H1 (cell line): ENCODE measurements around the gene TMEM51. TPM values are rescaled to one million over a fixed set of nuclear protein-coding genes. Genes with fewer than 3 reads are reported as not detected.

Source experiments
- ASH2L ChIP-seq: fragments of 200-600, 300-600 bp; sonication (generic); IDR thresholded peaks from one replicate; pipeline ENCODE4 v1.7.1; 2017; ENCODE audit warnings: low read length
- EP300 ChIP-seq, 2 experiments: IDR thresholded peaks; 1 replicate in 1 of 2; 2 replicates in 1 of 2; pipeline ENCODE4 v1.6.1; 2011 to 2012; ENCODE audit warnings: low read depth in 2 of 2, low read length in 2 of 2, mild to moderate bottlenecking in 2 of 2, borderline replicate concordance in 1 of 2, inconsistent platforms in 1 of 2, moderate library complexity in 1 of 2
- FOSL1 ChIP-seq: IDR thresholded peaks from 2 replicates; pipeline ENCODE4 v1.6.1; 2011; ENCODE audit warnings: mild to moderate bottlenecking, low read depth, low read length, moderate library complexity; ENCODE audit not compliant: insufficient read depth
- HDAC6 ChIP-seq: IDR thresholded peaks from one replicate; pipeline ENCODE4 v1.7.1; 2012; ENCODE audit warnings: low read depth, mild to moderate bottlenecking, inconsistent platforms, low read length, moderate library complexity
- SP4 ChIP-seq: IDR thresholded peaks from 2 replicates; pipeline ENCODE4 v1.6.1; 2012; ENCODE audit warnings: low read length, inconsistent platforms
- SRF ChIP-seq: IDR thresholded peaks from 2 replicates; pipeline ENCODE4 v1.6.1; 2011; ENCODE audit warnings: mild to moderate bottlenecking, low read depth, low read length, moderate library complexity
- SUZ12 ChIP-seq: fragments of 200-600 bp; sonication (generic); IDR thresholded peaks from 2 replicates; pipeline ENCODE4 v1.6.1; 2012; ENCODE audit warnings: mild to moderate bottlenecking, inconsistent platforms, low read length, moderate library complexity, mixed read lengths
- TCF12 ChIP-seq: IDR thresholded peaks from 2 replicates; pipeline ENCODE4 v1.6.1; 2011; ENCODE audit warnings: low read depth, mild to moderate bottlenecking, low read length
- polyA plus RNA-seq, 7 experiments: library from polyadenylated mRNA; depleted of rRNA in 3 of 7; stranded (reverse) in 5 of 7; unstranded in 2 of 7; fragments of >200 nt in 5 of 7; fragments of 200-250 nt in 2 of 7; gene quantifications; 1 replicate in 5 of 7; 2 replicates in 1 of 7; 4 replicates in 1 of 7; pipeline versions ENCODE4 v1.2.1 to v1.2.3, GENCODE V29; 2011 to 2013; ENCODE audit warnings: missing spikeins in 2 of 7, mixed read lengths in 2 of 7
- total RNA-seq: library from RNA; stranded (reverse); fragmentation: NEBNext Ultra II Directional; extraction: Animal tissue kit (Norgen Biotek cat#: 25700); gene quantifications from 2 replicates; pipeline ENCODE4 v1.2.1, GENCODE V29; 2021
- TF ChIP-seq, protein P1 (sequence below): fragments of 300-600 bp; sonication (generic); IDR thresholded peaks from 2 replicates; pipeline ENCODE4 v1.7.1; 2012; ENCODE audit warnings: low read length, moderate library complexity, mild to moderate bottlenecking, inconsistent platforms; ENCODE audit not compliant: insufficient replicate concordance
- TF ChIP-seq, protein P2 (sequence below): IDR thresholded peaks from 2 replicates; pipeline ENCODE4 v1.6.1; 2012; ENCODE audit warnings: low read length, inconsistent platforms

Gene TMEM51
- total and polyA plus RNA-seq, 2 of the 8 experiments (the other 6 are each of a cell fraction or from before 2014, with no cell fraction given), result 9.9 to 10.7 TPM

DNA sequence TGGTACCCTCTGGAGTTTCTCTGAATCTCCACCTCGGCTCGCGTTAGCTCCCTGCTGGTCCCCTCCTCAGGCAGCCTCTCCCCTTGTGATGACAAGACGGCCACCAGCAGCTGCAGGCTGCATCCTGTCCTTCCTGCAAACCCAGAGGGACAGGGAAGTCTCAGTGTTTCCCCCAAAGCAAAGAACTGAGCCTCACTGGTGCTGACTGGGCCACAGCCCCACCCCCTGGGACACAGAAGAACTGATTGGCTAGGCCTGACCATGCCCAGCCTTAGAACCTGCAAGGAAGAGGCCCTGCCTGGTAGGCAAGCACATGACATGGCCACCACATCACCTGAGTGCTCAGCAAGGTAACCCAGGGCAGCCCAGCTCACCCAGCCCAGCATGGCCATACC, 34.6 kb downstream of the TMEM51 start (continued):
- TF ChIP-seq, protein P1, sequence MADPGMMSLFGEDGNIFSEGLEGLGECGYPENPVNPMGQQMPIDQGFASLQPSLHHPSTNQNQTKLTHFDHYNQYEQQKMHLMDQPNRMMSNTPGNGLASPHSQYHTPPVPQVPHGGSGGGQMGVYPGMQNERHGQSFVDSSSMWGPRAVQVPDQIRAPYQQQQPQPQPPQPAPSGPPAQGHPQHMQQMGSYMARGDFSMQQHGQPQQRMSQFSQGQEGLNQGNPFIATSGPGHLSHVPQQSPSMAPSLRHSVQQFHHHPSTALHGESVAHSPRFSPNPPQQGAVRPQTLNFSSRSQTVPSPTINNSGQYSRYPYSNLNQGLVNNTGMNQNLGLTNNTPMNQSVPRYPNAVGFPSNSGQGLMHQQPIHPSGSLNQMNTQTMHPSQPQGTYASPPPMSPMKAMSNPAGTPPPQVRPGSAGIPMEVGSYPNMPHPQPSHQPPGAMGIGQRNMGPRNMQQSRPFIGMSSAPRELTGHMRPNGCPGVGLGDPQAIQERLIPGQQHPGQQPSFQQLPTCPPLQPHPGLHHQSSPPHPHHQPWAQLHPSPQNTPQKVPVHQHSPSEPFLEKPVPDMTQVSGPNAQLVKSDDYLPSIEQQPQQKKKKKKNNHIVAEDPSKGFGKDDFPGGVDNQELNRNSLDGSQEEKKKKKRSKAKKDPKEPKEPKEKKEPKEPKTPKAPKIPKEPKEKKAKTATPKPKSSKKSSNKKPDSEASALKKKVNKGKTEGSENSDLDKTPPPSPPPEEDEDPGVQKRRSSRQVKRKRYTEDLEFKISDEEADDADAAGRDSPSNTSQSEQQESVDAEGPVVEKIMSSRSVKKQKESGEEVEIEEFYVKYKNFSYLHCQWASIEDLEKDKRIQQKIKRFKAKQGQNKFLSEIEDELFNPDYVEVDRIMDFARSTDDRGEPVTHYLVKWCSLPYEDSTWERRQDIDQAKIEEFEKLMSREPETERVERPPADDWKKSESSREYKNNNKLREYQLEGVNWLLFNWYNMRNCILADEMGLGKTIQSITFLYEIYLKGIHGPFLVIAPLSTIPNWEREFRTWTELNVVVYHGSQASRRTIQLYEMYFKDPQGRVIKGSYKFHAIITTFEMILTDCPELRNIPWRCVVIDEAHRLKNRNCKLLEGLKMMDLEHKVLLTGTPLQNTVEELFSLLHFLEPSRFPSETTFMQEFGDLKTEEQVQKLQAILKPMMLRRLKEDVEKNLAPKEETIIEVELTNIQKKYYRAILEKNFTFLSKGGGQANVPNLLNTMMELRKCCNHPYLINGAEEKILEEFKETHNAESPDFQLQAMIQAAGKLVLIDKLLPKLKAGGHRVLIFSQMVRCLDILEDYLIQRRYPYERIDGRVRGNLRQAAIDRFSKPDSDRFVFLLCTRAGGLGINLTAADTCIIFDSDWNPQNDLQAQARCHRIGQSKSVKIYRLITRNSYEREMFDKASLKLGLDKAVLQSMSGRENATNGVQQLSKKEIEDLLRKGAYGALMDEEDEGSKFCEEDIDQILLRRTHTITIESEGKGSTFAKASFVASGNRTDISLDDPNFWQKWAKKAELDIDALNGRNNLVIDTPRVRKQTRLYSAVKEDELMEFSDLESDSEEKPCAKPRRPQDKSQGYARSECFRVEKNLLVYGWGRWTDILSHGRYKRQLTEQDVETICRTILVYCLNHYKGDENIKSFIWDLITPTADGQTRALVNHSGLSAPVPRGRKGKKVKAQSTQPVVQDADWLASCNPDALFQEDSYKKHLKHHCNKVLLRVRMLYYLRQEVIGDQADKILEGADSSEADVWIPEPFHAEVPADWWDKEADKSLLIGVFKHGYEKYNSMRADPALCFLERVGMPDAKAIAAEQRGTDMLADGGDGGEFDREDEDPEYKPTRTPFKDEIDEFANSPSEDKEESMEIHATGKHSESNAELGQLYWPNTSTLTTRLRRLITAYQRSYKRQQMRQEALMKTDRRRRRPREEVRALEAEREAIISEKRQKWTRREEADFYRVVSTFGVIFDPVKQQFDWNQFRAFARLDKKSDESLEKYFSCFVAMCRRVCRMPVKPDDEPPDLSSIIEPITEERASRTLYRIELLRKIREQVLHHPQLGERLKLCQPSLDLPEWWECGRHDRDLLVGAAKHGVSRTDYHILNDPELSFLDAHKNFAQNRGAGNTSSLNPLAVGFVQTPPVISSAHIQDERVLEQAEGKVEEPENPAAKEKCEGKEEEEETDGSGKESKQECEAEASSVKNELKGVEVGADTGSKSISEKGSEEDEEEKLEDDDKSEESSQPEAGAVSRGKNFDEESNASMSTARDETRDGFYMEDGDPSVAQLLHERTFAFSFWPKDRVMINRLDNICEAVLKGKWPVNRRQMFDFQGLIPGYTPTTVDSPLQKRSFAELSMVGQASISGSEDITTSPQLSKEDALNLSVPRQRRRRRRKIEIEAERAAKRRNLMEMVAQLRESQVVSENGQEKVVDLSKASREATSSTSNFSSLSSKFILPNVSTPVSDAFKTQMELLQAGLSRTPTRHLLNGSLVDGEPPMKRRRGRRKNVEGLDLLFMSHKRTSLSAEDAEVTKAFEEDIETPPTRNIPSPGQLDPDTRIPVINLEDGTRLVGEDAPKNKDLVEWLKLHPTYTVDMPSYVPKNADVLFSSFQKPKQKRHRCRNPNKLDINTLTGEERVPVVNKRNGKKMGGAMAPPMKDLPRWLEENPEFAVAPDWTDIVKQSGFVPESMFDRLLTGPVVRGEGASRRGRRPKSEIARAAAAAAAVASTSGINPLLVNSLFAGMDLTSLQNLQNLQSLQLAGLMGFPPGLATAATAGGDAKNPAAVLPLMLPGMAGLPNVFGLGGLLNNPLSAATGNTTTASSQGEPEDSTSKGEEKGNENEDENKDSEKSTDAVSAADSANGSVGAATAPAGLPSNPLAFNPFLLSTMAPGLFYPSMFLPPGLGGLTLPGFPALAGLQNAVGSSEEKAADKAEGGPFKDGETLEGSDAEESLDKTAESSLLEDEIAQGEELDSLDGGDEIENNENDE, result no peak
- TF ChIP-seq ASH2L (no peak), SP4 (no peak), SUZ12 (no peak), HDAC6 (no peak), TCF12 (no peak), SRF (no peak), FOSL1 (no peak), EP300 (IDR thresholded peaks at IDR 0.05; ENCODE audit: borderline replicate concordance in 1 of 2, low read depth in 2 of 2, low read length in 2 of 2) (no peak)
- TF ChIP-seq, protein P2, sequence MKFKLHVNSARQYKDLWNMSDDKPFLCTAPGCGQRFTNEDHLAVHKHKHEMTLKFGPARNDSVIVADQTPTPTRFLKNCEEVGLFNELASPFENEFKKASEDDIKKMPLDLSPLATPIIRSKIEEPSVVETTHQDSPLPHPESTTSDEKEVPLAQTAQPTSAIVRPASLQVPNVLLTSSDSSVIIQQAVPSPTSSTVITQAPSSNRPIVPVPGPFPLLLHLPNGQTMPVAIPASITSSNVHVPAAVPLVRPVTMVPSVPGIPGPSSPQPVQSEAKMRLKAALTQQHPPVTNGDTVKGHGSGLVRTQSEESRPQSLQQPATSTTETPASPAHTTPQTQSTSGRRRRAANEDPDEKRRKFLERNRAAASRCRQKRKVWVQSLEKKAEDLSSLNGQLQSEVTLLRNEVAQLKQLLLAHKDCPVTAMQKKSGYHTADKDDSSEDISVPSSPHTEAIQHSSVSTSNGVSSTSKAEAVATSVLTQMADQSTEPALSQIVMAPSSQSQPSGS, result no peak
